HFFc6 (cell line): ENCODE data around the gene HNRNPUL1. TPM values are rescaled to one million over a fixed set of nuclear protein-coding genes. Genes with fewer than 3 reads are reported as not detected.

ENCODE experiments used
- DNase-seq: peaks from one replicate; pipeline ENCODE4 v3.0.0-alpha.2; 2018
- H3K27ac Mint-ChIP-seq: 2 replicates; pipeline ENCODE4 v1.8.0; 2020; ENCODE audit warnings: mild to moderate bottlenecking, mixed read lengths
- H3K27me3 Mint-ChIP-seq: 2 replicates; pipeline ENCODE4 v1.8.0; 2021; ENCODE audit warnings: mild to moderate bottlenecking, moderate library complexity, mixed read lengths; ENCODE audit not compliant: insufficient read depth
- H3K36me3 Mint-ChIP-seq: 2 replicates; pipeline ENCODE4 v1.8.0; 2021; ENCODE audit warnings: low read depth, mixed read lengths
- H3K4me1 Mint-ChIP-seq: 2 replicates; pipeline ENCODE4 v1.8.0; 2020; ENCODE audit warnings: low read depth, mixed read lengths
- H3K4me3 Mint-ChIP-seq: 2 replicates; pipeline ENCODE4 v1.8.0; 2020; ENCODE audit warnings: mild to moderate bottlenecking, moderate library complexity, mixed read lengths
- H3K9me3 Mint-ChIP-seq: 2 replicates; pipeline ENCODE4 v1.8.0; 2020; ENCODE audit warnings: mild to moderate bottlenecking, mixed read lengths
- CTCF ChIP-seq: fragments of 200-600 bp; sonication (generic); IDR thresholded peaks from 2 replicates; pipeline ENCODE4 v1.5.0; 2021; ENCODE audit warnings: antibody characterized with exemption, mild to moderate bottlenecking
- total RNA-seq, 6 experiments: library from RNA; stranded (reverse); fragmentation: NEBNext Ultra II Directional; extraction: Animal tissue kit (Norgen Biotek cat#: 25700); gene quantifications; 2 replicates in 1 of 6; 3 replicates in 5 of 6; pipeline ENCODE4 v1.2.3, GENCODE V29; 2021

HNRNPUL1 gene
- total RNA-seq, 6 experiments from 2014 or later = 176 to 245 (median 234) TPM

- Mint-ChIP-seq H3K9me3 (no peaks in the 10 kb centered on the region), H3K27ac (no peak overlapping the region; the same call in 1 of the 2 replicates), H3K4me1 (peaks cover 27% of the 10 kb centered on the region), H3K4me3 (no peak overlapping the region), H3K27me3 (peaks cover 2% of the 10 kb centered on the region), H3K36me3 (peaks cover 36% of the 10 kb centered on the region)
- no peak for TF ChIP-seq CTCF
- DNase-seq = no peak
Observed at GRCh38 chr19:41269571-41269970, 5.4 kb downstream of the HNRNPUL1 start.

- Mint-ChIP-seq H3K9me3 (no peaks in the 10 kb centered on the region), H3K27me3 (peaks cover 2% of the 10 kb centered on the region), H3K4me3 (no peak overlapping the region), H3K27ac (no peak overlapping the region), H3K4me1 (peaks cover under 1% of the 10 kb centered on the region; the same call in 1 of the 2 replicates), H3K36me3 (peaks cover 47% of the 10 kb centered on the region)
- DNase-seq = no peak
- no peak for TF ChIP-seq CTCF
Observed at GRCh38 chr19:41273076-41273475, 8.9 kb downstream of the HNRNPUL1 start.

GRCh38 chr19:41274802-41275201 lies 10.6 kb downstream of the HNRNPUL1 start:
- DNase-seq = no peak
- Mint-ChIP-seq H3K4me1 (no peaks in the 10 kb centered on the region), H3K4me3 (no peak overlapping the region), H3K36me3 (peaks cover 56% of the 10 kb centered on the region), H3K27me3 (peaks cover 2% of the 10 kb centered on the region), H3K9me3 (no peaks in the 10 kb centered on the region), H3K27ac (no peak overlapping the region)
- TF ChIP-seq CTCF = no peak

- H3K4me1 Mint-ChIP-seq = no peaks in the 10 kb centered on the region
- peaks cover 68% of the 10 kb centered on the region for H3K36me3 Mint-ChIP-seq
- H3K4me3 Mint-ChIP-seq = no peak overlapping the region
- no peak for TF ChIP-seq CTCF
- no peaks in the 10 kb centered on the region for H3K9me3 Mint-ChIP-seq
- H3K27me3 Mint-ChIP-seq = peaks cover 2% of the 10 kb centered on the region
- H3K27ac Mint-ChIP-seq = no peak overlapping the region; the same call in 1 of the 2 replicates
- no peak for DNase-seq
Observed at GRCh38 chr19:41276231-41276630, 12.1 kb downstream of the HNRNPUL1 start.

- no peaks in the 10 kb centered on the region; the same call in none of the 2 replicates for H3K27me3 Mint-ChIP-seq
- H3K27ac Mint-ChIP-seq = no peak overlapping the region
- DNase-seq = no peak
- H3K4me1 Mint-ChIP-seq = no peaks in the 10 kb centered on the region
- peaks cover 59% of the 10 kb centered on the region for H3K36me3 Mint-ChIP-seq
- H3K9me3 Mint-ChIP-seq = no peaks in the 10 kb centered on the region
- no peak overlapping the region for H3K4me3 Mint-ChIP-seq
- TF ChIP-seq CTCF = no peak
Observed at GRCh38 chr19:41278478-41278877, 14.3 kb downstream of the HNRNPUL1 start.
